Measurements from ENCODE around the gene OR6J1. TPM values are rescaled to one million over a fixed set of nuclear protein-coding genes. Genes with fewer than 3 reads are reported as not detected.
"Not testable (repeated sequence)": the region's sequence is repeated elsewhere in the genome, so short reads cannot be mapped to it uniquely, and the experiment has no call there.

The OR6J1 gene
- total RNA-seq, result not detected in 2 replicates

DNA sequence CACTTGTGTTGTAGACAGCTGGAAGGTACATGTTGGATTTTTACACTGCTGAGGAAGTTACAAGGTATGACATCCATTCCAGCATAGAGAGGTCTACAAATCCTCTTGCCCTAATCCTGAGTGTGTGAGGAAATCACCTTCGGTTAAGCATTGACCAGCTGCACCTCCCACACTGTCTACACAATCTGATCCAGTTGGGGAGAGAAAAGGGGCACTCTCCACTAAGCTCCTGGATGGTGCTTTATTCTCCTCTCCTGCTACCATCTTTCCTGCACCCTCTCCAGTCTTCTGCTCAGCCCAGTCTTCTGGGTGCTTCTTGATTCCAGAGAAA lies at the start of gene OR6J1:
Gene OR6J1, minus strand, starts transcription at position 48 of the 331 bp plus-strand sequence. CDS start 9,541 bp downstream, outside the sequence.
- H3K4me3 ChIP-seq (ENCODE audit: low read depth, low read length), result no peak within 1 kb of the TSS
- TF ChIP-seq CTCF (IDR thresholded peaks at IDR 0.05; ENCODE audit: insufficient read depth, low read depth, low read length), result no peak
- DNase-seq (ENCODE audit: low read depth), result no peak

GRCh38 chr14:22692194-22692593 lies 48.0 kb upstream of the OR6J1 start:
- DNase-seq (ENCODE audit: low read depth), result no peak
- TF ChIP-seq CTCF (IDR thresholded peaks at IDR 0.05; ENCODE audit: insufficient read depth, low read depth, low read length), result no peak
- H3K4me3 ChIP-seq (ENCODE audit: low read depth, low read length), result no peak overlapping the region

DNA sequence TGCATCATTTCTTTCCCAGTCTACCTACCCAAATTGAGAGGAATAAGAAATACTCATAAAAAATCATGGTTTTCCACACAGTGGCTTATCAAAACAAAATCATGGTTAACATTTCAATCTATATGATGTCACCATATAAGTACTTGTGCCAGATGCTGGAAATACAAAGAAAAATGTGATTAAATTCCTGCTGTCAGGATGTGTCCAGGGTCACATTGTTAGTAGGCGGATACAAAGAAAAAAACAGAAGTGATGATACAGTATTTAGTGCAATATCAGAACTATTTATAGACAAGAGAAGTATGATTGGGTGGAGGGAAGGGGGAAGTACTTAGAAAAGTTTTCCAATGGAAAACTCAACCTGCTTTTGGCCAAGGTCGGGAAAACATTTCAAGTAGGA lies 47.0 kb upstream of the OR6J1 start:
- no peak overlapping the region for H3K4me3 ChIP-seq (ENCODE audit: low read depth, low read length)
- DNase-seq (ENCODE audit: low read depth), result peak; percentile 48
- no peak for TF ChIP-seq CTCF (IDR thresholded peaks at IDR 0.05; ENCODE audit: insufficient read depth, low read depth, low read length)

DNA sequence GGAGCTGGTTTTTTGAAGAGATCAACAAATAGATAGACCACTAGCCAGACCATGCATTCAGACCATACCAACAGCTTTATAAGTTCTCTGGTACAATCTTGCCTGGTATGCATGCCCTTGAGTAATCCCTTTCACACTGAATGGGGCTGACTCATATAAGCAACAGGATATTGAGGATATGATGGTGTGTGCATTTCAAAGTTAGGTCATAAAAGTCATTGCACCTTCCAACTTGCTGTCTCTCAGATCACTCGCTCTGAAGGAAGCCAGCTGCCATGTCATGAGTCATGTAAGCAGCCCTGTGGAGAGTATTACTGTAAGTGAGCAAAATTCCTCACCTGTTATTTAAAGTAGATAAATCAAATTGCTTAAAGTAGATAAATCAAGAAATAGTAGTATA lies 45.0 kb upstream of the OR6J1 start:
- DNase-seq (ENCODE audit: low read depth), result peak; percentile 97
- H3K4me3 ChIP-seq (ENCODE audit: low read depth, low read length), result no peak overlapping the region
- no peak for TF ChIP-seq CTCF (IDR thresholded peaks at IDR 0.05; ENCODE audit: insufficient read depth, low read depth, low read length)

- H3K4me3 ChIP-seq (ENCODE audit: low read depth, low read length); DNase-seq (ENCODE audit: low read depth): not testable (repeated sequence)
Observed at GRCh38 chr14:22687969-22688368, 43.8 kb upstream of the OR6J1 start.

- not testable (repeated sequence) for H3K4me3 ChIP-seq (ENCODE audit: low read depth, low read length); DNase-seq (ENCODE audit: low read depth)
Observed at GRCh38 chr14:22686176-22686611, 42.0 kb upstream of the OR6J1 start.

DNA sequence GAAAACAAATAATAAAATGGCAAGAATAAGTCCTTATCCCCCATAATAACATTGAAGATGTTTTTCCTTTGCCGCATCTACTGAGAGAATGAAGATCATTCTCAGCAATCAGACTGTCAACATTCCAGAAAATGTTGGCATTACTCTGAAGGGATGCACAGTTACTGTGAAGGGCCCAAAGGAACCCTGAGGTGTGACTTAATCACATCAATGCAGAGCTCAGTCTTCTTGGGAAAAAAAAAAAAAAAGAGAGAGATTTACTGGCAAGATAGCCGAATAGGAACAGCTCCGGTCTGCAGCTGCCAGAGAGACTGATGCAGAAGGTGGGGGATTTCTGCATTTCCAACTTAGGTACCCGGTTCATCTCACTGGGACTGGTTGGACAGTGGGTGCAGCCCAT lies 41.3 kb upstream of the OR6J1 start:
- DNase-seq (ENCODE audit: low read depth), result peak; percentile 51
- TF ChIP-seq CTCF (IDR thresholded peaks at IDR 0.05; ENCODE audit: insufficient read depth, low read depth, low read length), result no peak
- no peak overlapping the region for H3K4me3 ChIP-seq (ENCODE audit: low read depth, low read length)

- DNase-seq (ENCODE audit: low read depth); H3K4me3 ChIP-seq (ENCODE audit: low read depth, low read length): not testable (repeated sequence)
Observed at GRCh38 chr14:22683428-22683827, 39.3 kb upstream of the OR6J1 start.

- no peak for DNase-seq (ENCODE audit: low read depth)
- no peak for TF ChIP-seq CTCF (IDR thresholded peaks at IDR 0.05; ENCODE audit: insufficient read depth, low read depth, low read length)
- no peak overlapping the region for H3K4me3 ChIP-seq (ENCODE audit: low read depth, low read length)
Observed at GRCh38 chr14:22678221-22678620, 34.1 kb upstream of the OR6J1 start.

DNA sequence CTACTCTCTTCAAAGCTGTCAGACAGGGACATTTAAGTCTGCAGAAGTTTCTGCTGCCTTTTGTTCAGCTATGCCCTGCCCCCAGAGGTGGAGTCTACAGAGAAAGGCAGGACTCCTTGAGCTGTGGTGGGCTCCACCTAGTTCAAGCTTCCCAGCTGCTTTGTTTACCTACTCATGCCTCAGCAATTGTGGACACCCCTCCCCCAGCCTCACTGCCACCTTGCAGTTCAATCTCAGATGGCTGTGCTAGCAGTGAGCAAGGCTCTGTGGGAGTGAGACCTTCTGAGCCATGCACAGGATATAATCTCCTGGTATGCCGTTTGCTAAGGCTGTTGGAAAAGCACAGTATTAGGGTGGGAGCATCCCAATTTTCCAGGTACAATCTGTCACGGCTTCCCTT lies 33.4 kb upstream of the OR6J1 start:
- DNase-seq (ENCODE audit: low read depth); H3K4me3 ChIP-seq (ENCODE audit: low read depth, low read length): not testable (repeated sequence)
